Fibroblast of lung (primary cell): ENCODE measurements around the gene MCM8.

Source experiments
- EZH2 ChIP-seq: IDR thresholded peaks from 2 replicates; pipeline ENCODE4 v1.5.1; 2012; ENCODE audit warnings: low read length, control low read depth, mild to moderate bottlenecking; ENCODE audit errors: missing control alignments
- TF ChIP-seq, protein P1 (sequence below), 2 donors: IDR thresholded peaks in 1 of 2; conservative IDR thresholded peaks in 1 of 2; 1 replicate in 1 of 2; 2 replicates in 1 of 2; pipeline ENCODE4 v1.5.1; 2011 to 2012; ENCODE audit warnings: low read length in 2 of 2, control low read depth in 1 of 2, inconsistent platforms in 1 of 2, low read depth in 1 of 2, mild to moderate bottlenecking in 1 of 2

DNA sequence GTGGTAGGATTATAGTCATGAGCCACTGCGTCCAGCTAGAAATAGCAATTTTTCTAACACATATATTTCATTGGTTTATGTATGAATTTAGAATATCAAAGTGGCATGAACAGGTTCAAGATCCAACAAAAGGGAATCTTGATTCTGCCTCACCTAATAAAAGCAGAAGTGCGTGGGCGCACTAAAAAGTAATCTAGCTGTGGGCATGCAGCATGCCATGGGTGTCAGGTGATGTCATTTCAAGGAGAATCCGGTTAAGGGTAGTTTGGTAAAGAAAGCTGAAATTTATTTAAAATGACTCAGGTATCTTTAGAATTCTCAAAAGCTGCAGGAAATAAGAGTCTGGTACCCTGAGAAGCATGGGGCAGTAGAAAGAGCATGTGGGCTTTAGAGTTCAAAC, 85.8 kb downstream of the MCM8 start:
- TF ChIP-seq, protein P1, sequence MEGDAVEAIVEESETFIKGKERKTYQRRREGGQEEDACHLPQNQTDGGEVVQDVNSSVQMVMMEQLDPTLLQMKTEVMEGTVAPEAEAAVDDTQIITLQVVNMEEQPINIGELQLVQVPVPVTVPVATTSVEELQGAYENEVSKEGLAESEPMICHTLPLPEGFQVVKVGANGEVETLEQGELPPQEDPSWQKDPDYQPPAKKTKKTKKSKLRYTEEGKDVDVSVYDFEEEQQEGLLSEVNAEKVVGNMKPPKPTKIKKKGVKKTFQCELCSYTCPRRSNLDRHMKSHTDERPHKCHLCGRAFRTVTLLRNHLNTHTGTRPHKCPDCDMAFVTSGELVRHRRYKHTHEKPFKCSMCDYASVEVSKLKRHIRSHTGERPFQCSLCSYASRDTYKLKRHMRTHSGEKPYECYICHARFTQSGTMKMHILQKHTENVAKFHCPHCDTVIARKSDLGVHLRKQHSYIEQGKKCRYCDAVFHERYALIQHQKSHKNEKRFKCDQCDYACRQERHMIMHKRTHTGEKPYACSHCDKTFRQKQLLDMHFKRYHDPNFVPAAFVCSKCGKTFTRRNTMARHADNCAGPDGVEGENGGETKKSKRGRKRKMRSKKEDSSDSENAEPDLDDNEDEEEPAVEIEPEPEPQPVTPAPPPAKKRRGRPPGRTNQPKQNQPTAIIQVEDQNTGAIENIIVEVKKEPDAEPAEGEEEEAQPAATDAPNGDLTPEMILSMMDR (conservative IDR thresholded peaks at IDR 0.05 in 1 of 2, IDR thresholded peaks at IDR 0.05 in 1 of 2; ENCODE audit: low read depth in 1 of 2, low read length in 2 of 2) = no peak
- no peak for TF ChIP-seq EZH2
